Large intestine (tissue), 12 donors: Measurements from ENCODE around the gene CTAGE6. TPM values are rescaled to one million over a fixed set of nuclear protein-coding genes. Genes with fewer than 3 reads are reported as not detected.
"Not testable (repeated sequence)": the region's sequence is repeated elsewhere in the genome, so short reads cannot be mapped to it uniquely, and the experiment has no call there.

Source experiments
- DNase-seq, 2 donors: peaks; one replicate each; pipeline versions ENCODE4 v3.0.0 to v3.0.0-alpha.2; 2013
- H3K27ac ChIP-seq: one replicate; pipeline ENCODE4 v1.5.1; 2013; ENCODE audit warnings: low read length
- H3K27me3 ChIP-seq: 2 replicates; pipeline ENCODE4 v1.6.1; 2013; ENCODE audit warnings: low read length; ENCODE audit not compliant: control insufficient read depth, insufficient read depth
- H3K36me3 ChIP-seq: 2 replicates; pipeline ENCODE4 v1.6.1; 2013; ENCODE audit warnings: low read length; ENCODE audit not compliant: control insufficient read depth, insufficient read depth
- H3K4me1 ChIP-seq: one replicate; pipeline ENCODE4 v1.6.1; 2013; ENCODE audit warnings: low read length; ENCODE audit not compliant: control insufficient read depth, insufficient read depth
- H3K4me3 ChIP-seq: one replicate; pipeline ENCODE4 v1.5.1; 2013; ENCODE audit warnings: low read length
- H3K9me3 ChIP-seq: one replicate; pipeline ENCODE4 v1.6.1; 2013; ENCODE audit warnings: mild to moderate bottlenecking, low read depth, low read length, moderate library complexity; ENCODE audit not compliant: control insufficient read depth
- WGBS: methylation state at CpG from one replicate; pipeline ENCODE4 v1.1.5; 2013; ENCODE audit warnings: low lambda C conversion rate; ENCODE audit not compliant: insufficient coverage; 5-methylcytosine and 5-hydroxymethylcytosine counted together
- long read RNA-seq, 11 donors: transcript quantifications; one replicate each; lab custom pipeline, GENCODE V29; 2026
- polyA plus RNA-seq: library from polyadenylated mRNA; unstranded; fragments of 120-200 nt; gene quantifications from one replicate; pipeline ENCODE4 v1.2.1, GENCODE V29; 2013

The CTAGE6 gene
- not detected for polyA plus RNA-seq
- long read RNA-seq, donor 1, result 0 reads
- long read RNA-seq, donor 2, partial matches to known transcripts, result 0 of 1 reads
- long read RNA-seq, donor 2, other reads (novel, unspliced or antisense), result 0 of 1 reads
- long read RNA-seq, donor 3, result 0 reads
- long read RNA-seq, donor 4, partial matches to known transcripts, result 0 of 1 reads
- long read RNA-seq, donor 4, other reads (novel, unspliced or antisense), result 0 of 1 reads
- long read RNA-seq, donor 5, result 0 reads
- long read RNA-seq, donor 6, result 0 reads
- long read RNA-seq, donor 7, result 0 reads
- long read RNA-seq, donor 8, result 0 reads
- long read RNA-seq, donor 9, result 0 reads
- long read RNA-seq, donor 10, result 0 reads
- long read RNA-seq, donor 11, result 0 reads

- H3K9me3 ChIP-seq, H3K4me1 ChIP-seq, DNase-seq, H3K4me3 ChIP-seq, H3K27ac ChIP-seq, H3K27me3 ChIP-seq, H3K36me3 ChIP-seq: not testable (repeated sequence)
- WGBS, result no CpG with 5 or more reads among the region's 19 CpGs
Observed at GRCh38 chr7:143757596-143757995, at the start of gene CTAGE6. CTAGE6 (minus strand) TSS chr7:143757696; CDS start chr7:143757658, 38 bp downstream.

- not testable (repeated sequence) for DNase-seq, H3K4me1 ChIP-seq, H3K9me3 ChIP-seq, H3K27ac ChIP-seq, H3K36me3 ChIP-seq, H3K4me3 ChIP-seq, H3K27me3 ChIP-seq
- WGBS, result no CpG with 5 or more reads among the region's 5 CpGs
Observed at GRCh38 chr7:143806664-143807071, 49.2 kb upstream of the CTAGE6 start.

- whole genome bisulfite sequencing, result no CpG with 5 or more reads among the region's 2 CpGs
- H3K9me3 ChIP-seq, H3K27ac ChIP-seq, H3K4me3 ChIP-seq, H3K27me3 ChIP-seq, H3K36me3 ChIP-seq, H3K4me1 ChIP-seq, DNase-seq: not testable (repeated sequence)
Observed at GRCh38 chr7:143797896-143798290, 40.4 kb upstream of the CTAGE6 start.

- not testable (repeated sequence) for H3K9me3 ChIP-seq, DNase-seq, H3K27me3 ChIP-seq, H3K36me3 ChIP-seq, H3K4me3 ChIP-seq, H3K4me1 ChIP-seq, H3K27ac ChIP-seq
- WGBS, result no CpG with 5 or more reads among the region's 6 CpGs
Observed at GRCh38 chr7:143797119-143797895, 39.8 kb upstream of the CTAGE6 start.

GRCh38 chr7:143795653-143796052 lies 38.2 kb upstream of the CTAGE6 start:
- not testable (repeated sequence) for H3K4me1 ChIP-seq, H3K9me3 ChIP-seq, H3K4me3 ChIP-seq, H3K36me3 ChIP-seq, H3K27me3 ChIP-seq, H3K27ac ChIP-seq, DNase-seq
- no CpG with 5 or more reads among the region's 2 CpGs for WGBS

- not testable (repeated sequence) for DNase-seq, H3K27me3 ChIP-seq, H3K36me3 ChIP-seq, H3K27ac ChIP-seq, H3K9me3 ChIP-seq, H3K4me3 ChIP-seq, H3K4me1 ChIP-seq
- no CpG with 5 or more reads among the region's 2 CpGs for WGBS
Observed at GRCh38 chr7:143792633-143793032, 35.1 kb upstream of the CTAGE6 start.

- DNase-seq, H3K4me1 ChIP-seq, H3K36me3 ChIP-seq, H3K27ac ChIP-seq, H3K27me3 ChIP-seq, H3K4me3 ChIP-seq, H3K9me3 ChIP-seq: not testable (repeated sequence)
- no CpG with 5 or more reads among the region's 7 CpGs for WGBS
Observed at GRCh38 chr7:143785415-143786182, 28.1 kb upstream of the CTAGE6 start.

- no CpG with 5 or more reads among the region's 2 CpGs for WGBS
- H3K36me3 ChIP-seq, H3K27me3 ChIP-seq, H3K9me3 ChIP-seq, H3K27ac ChIP-seq, H3K4me3 ChIP-seq, H3K4me1 ChIP-seq, DNase-seq: not testable (repeated sequence)
Observed at GRCh38 chr7:143779591-143779990, 22.1 kb upstream of the CTAGE6 start.

- H3K27me3 ChIP-seq, H3K4me1 ChIP-seq, H3K36me3 ChIP-seq, DNase-seq, H3K9me3 ChIP-seq, H3K4me3 ChIP-seq, H3K27ac ChIP-seq: not testable (repeated sequence)
- no CpG with 5 or more reads among the region's 5 CpGs for WGBS
Observed at GRCh38 chr7:143772738-143773468, 15.4 kb upstream of the CTAGE6 start.

- DNase-seq, H3K4me1 ChIP-seq: not testable (repeated sequence)
- no CpG with 5 or more reads among the region's 2 CpGs for WGBS
Observed at GRCh38 chr7:143767531-143767930, 10.0 kb upstream of the CTAGE6 start.

More at GRCh38 chr7:143767531-143767930, 10.0 kb upstream of the CTAGE6 start:
- not testable (repeated sequence) for H3K27ac ChIP-seq, H3K27me3 ChIP-seq, H3K9me3 ChIP-seq, H3K4me3 ChIP-seq, H3K36me3 ChIP-seq
